GM12865 (cell line): ENCODE measurements around the gene ARMS2.

Source experiments
- DNase-seq: peaks from one replicate; pipeline ENCODE4 v3.0.0; 2010; ENCODE audit warnings: low read depth
- H3K4me3 ChIP-seq: 2 replicates; pipeline ENCODE4 v1.5.1; 2011; ENCODE audit warnings: mild to moderate bottlenecking, low read depth, low read length, control low read depth
- CTCF ChIP-seq: IDR thresholded peaks from 2 replicates; pipeline ENCODE4 v1.5.1; 2011; ENCODE audit warnings: low read length, control low read depth, low read depth, inconsistent platforms; ENCODE audit not compliant: insufficient read depth; ENCODE audit errors: missing control alignments

The ARMS2 gene

GRCh38 chr10:122492999-122493481 lies 38.6 kb downstream of the ARMS2 start:
- DNase-seq = no peak
- no peak overlapping the region for H3K4me3 ChIP-seq
- TF ChIP-seq CTCF = no peak

- no peak overlapping the region for H3K4me3 ChIP-seq
- no peak for TF ChIP-seq CTCF
- no peak for DNase-seq
Observed at GRCh38 chr10:122493761-122494160, 39.3 kb downstream of the ARMS2 start.

- H3K4me3 ChIP-seq = no peak overlapping the region
- DNase-seq = no peak
- TF ChIP-seq CTCF = no peak
Observed at GRCh38 chr10:122494173-122494820, 39.8 kb downstream of the ARMS2 start.

- no peak overlapping the region for H3K4me3 ChIP-seq
- DNase-seq = no peak
- no peak for TF ChIP-seq CTCF
Observed at GRCh38 chr10:122494833-122495232, 40.4 kb downstream of the ARMS2 start.

- H3K4me3 ChIP-seq = no peak overlapping the region
- DNase-seq = no peak
- TF ChIP-seq CTCF = no peak
Observed at GRCh38 chr10:122495406-122496340, 41.2 kb downstream of the ARMS2 start.

- no peak overlapping the region for H3K4me3 ChIP-seq
- no peak for DNase-seq
- no peak for TF ChIP-seq CTCF
Observed at GRCh38 chr10:122497241-122497640, 42.8 kb downstream of the ARMS2 start.
